C4-2B (cell line): ENCODE measurements around the gene CTU2.

ENCODE experiments used
- H3K27ac ChIP-seq: fragments of 450-650 bp; 2 replicates; pipeline ENCODE4 v1.5.1; 2017
- ZFX ChIP-seq: fragments of 450-650 bp; IDR thresholded peaks from 2 replicates; pipeline ENCODE4 v1.6.1; 2017
- TF ChIP-seq, protein P1 (sequence below): fragments of 450-650 bp; conservative IDR thresholded peaks from 2 replicates; pipeline ENCODE4 v1.5.1; 2017; ENCODE audit warnings: mild to moderate bottlenecking

CTU2 gene

DNA sequence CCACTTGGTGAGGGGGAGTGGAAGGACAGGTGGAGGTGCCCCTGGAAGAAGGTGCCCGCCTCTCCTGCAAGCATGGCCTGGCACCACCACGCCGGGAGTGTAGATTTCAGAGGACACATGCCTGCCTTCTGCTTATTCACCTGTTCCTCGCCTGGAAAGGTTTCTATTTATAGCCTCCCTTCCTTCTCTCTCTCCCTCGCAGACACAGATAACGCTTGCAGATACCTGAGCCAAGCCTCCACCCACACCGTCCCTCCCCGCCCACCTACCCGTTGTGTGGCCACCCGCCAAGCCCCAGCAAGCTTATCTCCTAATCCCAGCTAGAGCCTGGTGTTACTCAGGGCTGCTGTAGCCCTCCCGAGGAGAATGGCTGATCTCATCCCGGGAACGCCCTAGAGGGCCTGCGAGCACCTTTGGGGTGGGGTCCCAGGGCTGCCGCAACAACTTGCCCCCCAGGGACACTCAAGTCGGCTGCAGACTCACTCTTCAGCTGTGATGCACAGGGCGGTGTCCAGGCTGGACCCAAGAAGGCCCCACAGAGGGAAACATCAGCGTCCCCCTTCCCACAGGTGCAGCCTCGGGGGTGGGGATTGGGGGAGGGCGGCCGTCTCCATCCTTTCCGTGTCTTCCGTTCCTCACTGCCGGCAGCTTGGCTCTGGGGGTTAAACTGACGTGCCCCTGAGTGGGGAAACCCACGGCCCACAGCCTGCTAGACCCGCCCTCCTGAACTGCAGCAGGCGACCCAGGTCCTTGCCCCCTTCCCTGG lies 18.1 kb upstream of the CTU2 start:
- peak overlapping the region; percentile 46 for H3K27ac ChIP-seq
- TF ChIP-seq, protein P1, sequence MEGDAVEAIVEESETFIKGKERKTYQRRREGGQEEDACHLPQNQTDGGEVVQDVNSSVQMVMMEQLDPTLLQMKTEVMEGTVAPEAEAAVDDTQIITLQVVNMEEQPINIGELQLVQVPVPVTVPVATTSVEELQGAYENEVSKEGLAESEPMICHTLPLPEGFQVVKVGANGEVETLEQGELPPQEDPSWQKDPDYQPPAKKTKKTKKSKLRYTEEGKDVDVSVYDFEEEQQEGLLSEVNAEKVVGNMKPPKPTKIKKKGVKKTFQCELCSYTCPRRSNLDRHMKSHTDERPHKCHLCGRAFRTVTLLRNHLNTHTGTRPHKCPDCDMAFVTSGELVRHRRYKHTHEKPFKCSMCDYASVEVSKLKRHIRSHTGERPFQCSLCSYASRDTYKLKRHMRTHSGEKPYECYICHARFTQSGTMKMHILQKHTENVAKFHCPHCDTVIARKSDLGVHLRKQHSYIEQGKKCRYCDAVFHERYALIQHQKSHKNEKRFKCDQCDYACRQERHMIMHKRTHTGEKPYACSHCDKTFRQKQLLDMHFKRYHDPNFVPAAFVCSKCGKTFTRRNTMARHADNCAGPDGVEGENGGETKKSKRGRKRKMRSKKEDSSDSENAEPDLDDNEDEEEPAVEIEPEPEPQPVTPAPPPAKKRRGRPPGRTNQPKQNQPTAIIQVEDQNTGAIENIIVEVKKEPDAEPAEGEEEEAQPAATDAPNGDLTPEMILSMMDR, result no peak

DNA sequence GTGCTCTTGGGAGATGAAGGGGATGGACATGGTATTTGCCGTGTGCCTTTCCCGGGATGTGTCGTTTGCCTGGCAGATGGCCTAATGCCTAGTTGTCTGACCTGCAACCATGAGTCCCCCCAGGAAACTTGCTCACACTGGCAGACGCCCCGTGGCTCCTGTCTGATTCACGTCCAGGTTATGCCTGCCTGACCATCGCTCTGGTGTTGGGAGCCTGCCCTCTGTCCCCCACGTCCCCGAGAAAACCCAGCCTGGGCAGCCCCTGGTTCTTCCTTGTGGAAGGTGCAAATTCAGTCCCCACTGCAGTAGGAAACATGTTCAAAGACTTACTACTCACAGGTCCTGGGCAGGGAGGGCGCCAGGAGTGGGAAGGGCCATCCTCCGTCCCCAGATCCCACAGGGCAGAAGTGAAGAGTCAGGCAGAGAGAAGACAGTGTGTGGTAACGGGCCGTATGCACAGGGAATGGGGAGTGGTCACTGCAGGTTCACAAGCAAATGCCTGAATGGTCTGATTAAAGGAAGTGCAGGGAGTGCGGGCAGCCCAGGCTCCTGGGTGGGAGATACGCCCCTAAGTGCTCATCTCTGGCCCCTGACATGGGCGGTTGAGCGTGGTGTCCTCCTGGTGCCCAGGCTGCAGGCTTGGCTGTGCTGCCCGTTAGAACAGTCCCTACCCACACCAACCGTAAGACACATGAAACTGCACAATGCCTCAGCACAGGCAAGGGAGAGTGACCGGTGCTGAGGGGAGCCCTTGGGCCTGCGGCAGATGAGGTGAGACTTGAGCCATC lies 15.8 kb upstream of the CTU2 start:
- H3K27ac ChIP-seq, result no peak overlapping the region
- TF ChIP-seq, protein P1, result no peak
- no peak for TF ChIP-seq ZFX

DNA sequence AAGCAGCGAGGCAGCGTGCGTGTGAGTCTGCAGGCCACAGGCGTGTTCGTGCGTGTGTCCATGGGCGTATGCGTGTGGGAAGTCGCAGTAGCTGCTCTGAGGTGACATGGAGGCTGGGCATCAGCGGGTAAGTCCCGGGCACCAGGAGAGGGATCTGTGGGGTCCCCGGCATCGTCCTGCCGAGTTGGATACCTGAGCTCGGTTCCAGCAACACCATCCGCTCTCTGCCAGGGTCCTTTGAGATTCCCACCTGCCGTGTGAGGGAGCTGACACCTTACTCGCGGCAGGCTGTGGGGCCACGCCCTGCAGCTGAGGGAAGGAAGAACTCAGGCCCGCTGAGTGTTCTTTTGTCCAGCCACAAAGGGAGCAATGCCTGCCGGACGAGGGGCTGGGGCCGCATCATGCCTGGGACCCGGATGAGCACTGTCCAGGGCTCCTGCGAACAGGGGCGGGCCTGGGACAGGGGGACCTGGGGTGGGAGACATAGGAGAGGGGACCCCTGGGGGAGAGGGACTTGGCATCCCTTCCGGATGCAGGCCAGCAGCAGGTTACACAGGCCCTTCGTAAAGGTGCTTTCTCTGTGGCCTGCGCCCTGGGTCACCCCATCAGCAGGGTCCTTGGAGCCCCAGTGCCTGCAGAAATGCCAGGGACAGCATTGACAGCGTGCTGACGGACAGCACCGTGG lies 15.0 kb upstream of the CTU2 start:
- TF ChIP-seq, protein P1, result no peak
- TF ChIP-seq ZFX, result no peak
- no peak overlapping the region for H3K27ac ChIP-seq

DNA sequence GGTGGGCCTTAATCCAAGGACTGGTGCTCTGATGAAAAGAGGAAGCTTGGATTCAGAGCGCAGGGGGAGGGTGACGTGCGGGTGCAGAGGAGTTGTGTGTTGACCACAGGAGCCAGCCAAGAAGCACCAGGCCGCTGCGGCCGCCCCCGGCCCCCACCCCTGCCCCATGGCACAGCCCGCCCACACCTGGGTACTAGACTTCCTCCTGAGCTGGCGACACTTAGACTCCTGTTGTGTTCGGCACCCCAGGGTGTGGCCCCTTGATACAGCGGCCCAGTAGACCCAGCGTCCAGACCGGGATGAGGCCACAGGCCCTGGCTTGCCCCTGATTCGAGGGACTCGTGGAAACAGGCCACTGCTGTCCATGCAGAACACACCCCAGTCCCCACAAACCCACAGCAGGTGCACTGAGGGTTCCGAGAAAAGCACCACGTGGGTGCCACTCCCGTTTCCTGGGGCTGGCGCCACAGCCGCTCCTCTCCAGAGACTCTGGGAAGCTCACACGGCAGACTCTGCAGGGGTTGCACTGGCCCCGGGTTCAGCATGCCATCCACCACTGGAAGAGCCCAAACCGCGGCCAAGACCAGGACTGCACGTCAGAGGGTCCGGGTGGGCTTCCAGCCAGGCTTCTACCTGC lies 14.3 kb upstream of the CTU2 start:
- TF ChIP-seq, protein P1, result no peak
- TF ChIP-seq ZFX, result no peak

DNA sequence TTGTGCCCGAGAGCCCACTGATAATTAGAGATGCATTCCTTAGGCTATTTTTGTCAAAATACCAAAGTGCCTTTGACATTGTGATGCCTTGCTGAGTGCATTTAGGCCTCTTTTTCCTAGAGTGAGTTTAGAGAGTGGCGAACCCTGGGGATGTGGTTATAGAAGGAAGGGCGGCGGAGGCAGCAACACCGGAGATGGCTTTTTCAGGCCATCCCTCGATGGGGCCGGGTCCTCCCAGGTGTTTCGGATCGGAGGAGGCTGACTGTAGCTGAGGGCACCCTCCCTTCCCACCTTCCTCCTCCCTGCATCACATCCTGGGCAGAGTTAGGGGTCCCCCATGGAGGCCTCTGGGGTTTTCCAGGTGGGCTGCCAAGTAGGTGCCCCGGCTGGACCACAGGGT lies 13.4 kb upstream of the CTU2 start:
- H3K27ac ChIP-seq, result no peak overlapping the region
- TF ChIP-seq, protein P1, result no peak
- TF ChIP-seq ZFX, result no peak

More for the DNA sequence above, 14.3 kb upstream of the CTU2 start:
- H3K27ac ChIP-seq, result no peak overlapping the region

DNA sequence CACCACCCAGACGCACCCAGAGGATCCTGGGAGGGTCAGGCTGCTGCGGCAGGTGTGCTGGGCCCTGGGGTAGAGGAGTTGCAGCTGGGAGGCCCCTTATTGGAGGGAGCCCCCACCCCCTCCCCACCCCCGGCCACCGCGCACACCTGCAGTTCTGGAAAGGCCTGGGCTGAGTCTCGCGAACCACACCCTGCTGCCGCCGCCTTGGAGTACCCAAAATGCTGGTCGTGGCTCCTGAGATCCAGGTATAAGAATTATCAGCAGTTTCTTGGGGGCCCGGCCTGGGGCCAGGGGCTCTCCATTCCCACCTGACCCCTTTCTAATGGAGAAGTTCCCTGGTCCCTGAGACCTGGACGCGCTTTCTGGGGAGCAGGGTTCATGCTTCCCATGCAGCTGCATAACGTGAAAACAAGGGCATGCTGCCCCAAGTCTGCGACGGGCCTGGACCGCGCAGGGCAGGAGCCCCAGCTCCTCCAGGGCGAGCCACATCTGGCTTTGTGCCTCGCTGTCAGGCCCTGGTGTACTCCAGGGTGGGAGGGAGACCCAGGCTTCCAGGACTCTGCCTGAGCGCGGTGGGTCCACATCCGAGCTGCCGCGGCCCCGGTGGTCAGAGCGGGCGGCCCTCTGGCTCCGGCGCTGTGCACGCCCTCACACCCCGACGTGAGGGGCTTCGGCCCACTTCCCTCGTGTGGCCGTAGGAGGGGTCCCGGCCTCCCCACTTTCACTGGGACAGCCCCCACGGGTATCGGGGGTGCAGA lies 12.7 kb upstream of the CTU2 start:
- TF ChIP-seq, protein P1, result no peak
- TF ChIP-seq ZFX, result no peak
- H3K27ac ChIP-seq, result no peak overlapping the region
